Measurements from ENCODE around the gene NHS.

DNA sequence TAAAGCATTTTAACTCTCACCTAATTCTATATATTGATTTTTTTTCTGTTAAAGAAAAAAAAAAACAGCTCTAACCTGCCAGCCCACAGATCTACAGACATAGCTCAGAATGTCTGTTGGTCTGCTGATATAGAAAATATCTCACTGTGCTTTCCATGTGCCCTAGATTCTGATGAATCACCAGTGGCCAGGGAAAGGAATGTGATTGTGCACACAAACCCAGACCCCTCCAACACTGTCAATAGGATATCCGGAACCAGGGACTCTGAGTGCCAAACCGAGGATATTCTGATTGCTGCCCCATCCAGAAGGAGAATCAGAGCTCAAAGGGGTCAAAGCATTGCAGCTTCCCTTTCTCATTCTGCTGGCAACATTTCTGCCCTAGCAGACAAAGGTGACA lies 350.2 kb downstream of the NHS start:
- TF ChIP-seq EP300 (IDR thresholded peaks at IDR 0.05) (no peak), SMC3 (IDR thresholded peaks at IDR 0.05) (no peak), CTCF (IDR thresholded peaks at IDR 0.05) (no peak), BHLHE40 (IDR thresholded peaks at IDR 0.05; ENCODE audit: low read depth, low read length) (no peak), POLR2A (IDR thresholded peaks at IDR 0.05; ENCODE audit: low read length) (no peak), MYC (IDR thresholded peaks at IDR 0.05; ENCODE audit: borderline replicate concordance, low read length) (no peak), NR3C1 (IDR thresholded peaks at IDR 0.05) (no peak), CEBPB (IDR thresholded peaks at IDR 0.05) (no peak), MAZ (IDR thresholded peaks at IDR 0.05; ENCODE audit: borderline replicate concordance, low read depth, low read length) (no peak)
- TF ChIP-seq, protein P1, sequence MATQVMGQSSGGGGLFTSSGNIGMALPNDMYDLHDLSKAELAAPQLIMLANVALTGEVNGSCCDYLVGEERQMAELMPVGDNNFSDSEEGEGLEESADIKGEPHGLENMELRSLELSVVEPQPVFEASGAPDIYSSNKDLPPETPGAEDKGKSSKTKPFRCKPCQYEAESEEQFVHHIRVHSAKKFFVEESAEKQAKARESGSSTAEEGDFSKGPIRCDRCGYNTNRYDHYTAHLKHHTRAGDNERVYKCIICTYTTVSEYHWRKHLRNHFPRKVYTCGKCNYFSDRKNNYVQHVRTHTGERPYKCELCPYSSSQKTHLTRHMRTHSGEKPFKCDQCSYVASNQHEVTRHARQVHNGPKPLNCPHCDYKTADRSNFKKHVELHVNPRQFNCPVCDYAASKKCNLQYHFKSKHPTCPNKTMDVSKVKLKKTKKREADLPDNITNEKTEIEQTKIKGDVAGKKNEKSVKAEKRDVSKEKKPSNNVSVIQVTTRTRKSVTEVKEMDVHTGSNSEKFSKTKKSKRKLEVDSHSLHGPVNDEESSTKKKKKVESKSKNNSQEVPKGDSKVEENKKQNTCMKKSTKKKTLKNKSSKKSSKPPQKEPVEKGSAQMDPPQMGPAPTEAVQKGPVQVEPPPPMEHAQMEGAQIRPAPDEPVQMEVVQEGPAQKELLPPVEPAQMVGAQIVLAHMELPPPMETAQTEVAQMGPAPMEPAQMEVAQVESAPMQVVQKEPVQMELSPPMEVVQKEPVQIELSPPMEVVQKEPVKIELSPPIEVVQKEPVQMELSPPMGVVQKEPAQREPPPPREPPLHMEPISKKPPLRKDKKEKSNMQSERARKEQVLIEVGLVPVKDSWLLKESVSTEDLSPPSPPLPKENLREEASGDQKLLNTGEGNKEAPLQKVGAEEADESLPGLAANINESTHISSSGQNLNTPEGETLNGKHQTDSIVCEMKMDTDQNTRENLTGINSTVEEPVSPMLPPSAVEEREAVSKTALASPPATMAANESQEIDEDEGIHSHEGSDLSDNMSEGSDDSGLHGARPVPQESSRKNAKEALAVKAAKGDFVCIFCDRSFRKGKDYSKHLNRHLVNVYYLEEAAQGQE (IDR thresholded peaks at IDR 0.05), result no peak

Data from A549 (cell line).